ENCODE data around the gene JPH4. TPM values are rescaled to one million over a fixed set of nuclear protein-coding genes. Genes with fewer than 3 reads are reported as not detected.

Gene JPH4
- total and polyA plus RNA-seq, 2 donors (not counting 1 experiment from before 2014, with no cell fraction given) = not detected

GRCh38 chr14:23543403-23543802 lies 35.2 kb downstream of the JPH4 start:
- no peaks in the 10 kb centered on the region for H3K27me3 ChIP-seq (ENCODE audit: control insufficient read depth, insufficient read depth, low read length)
- DNase-seq (ENCODE audit: low read depth in 2 of 2) = no peak
- H2AFZ ChIP-seq (ENCODE audit: low read length) = no peak overlapping the region
- H4K20me1 ChIP-seq (ENCODE audit: control insufficient read depth, extremely low read depth, insufficient read depth, low read length) = no peaks in the 10 kb centered on the region
- no peak overlapping the region for H3K27ac ChIP-seq (ENCODE audit: insufficient read depth, low read length)
- H3K4me1 ChIP-seq (ENCODE audit: control insufficient read depth, extremely low read depth, insufficient read depth, low read length) = peaks cover 4% of the 10 kb centered on the region
- H3K4me3 ChIP-seq (replicated peaks in 1 of 4; ENCODE audit: control extremely low read depth in 1 of 4, insufficient read depth in 1 of 4, low read depth in 3 of 4, low read length in 4 of 4) = no peak overlapping the region
- H3K9ac ChIP-seq (ENCODE audit: insufficient read depth, low read length) = no peak overlapping the region
- TF ChIP-seq CTCF (conservative IDR thresholded peaks at IDR 0.05 in 1 of 2, IDR thresholded peaks at IDR 0.05 in 1 of 2; ENCODE audit: low read depth in 1 of 2, low read length in 2 of 2) (no peak), EZH2 (IDR thresholded peaks at IDR 0.05; ENCODE audit: low read length, missing control alignments) (no peak)
- H3K79me2 ChIP-seq (ENCODE audit: control insufficient read depth, insufficient read depth, low read length) = no peaks in the 10 kb centered on the region
- no peaks in the 10 kb centered on the region for H3K36me3 ChIP-seq (ENCODE audit: control insufficient read depth, insufficient read depth, low read length)
- H3K4me2 ChIP-seq (ENCODE audit: extremely low read depth, insufficient read depth, low read length) = no peak overlapping the region
- H3K9me3 ChIP-seq (ENCODE audit: control insufficient read depth, insufficient read depth, low read depth, low read length) = no peaks in the 10 kb centered on the region

- Histone ChIP-seq H3K27ac (ENCODE audit: insufficient read depth, low read length) (no peak overlapping the region), H3K4me3 (replicated peaks in 1 of 4; ENCODE audit: control extremely low read depth in 1 of 4, insufficient read depth in 1 of 4, low read depth in 3 of 4, low read length in 4 of 4) (no peak overlapping the region), H3K4me1 (ENCODE audit: control insufficient read depth, extremely low read depth, insufficient read depth, low read length) (peaks cover 4% of the 10 kb centered on the region), H3K4me2 (ENCODE audit: extremely low read depth, insufficient read depth, low read length) (no peak overlapping the region), H3K36me3 (ENCODE audit: control insufficient read depth, insufficient read depth, low read length) (no peaks in the 10 kb centered on the region), H2AFZ (ENCODE audit: low read length) (no peak overlapping the region), H3K9ac (ENCODE audit: insufficient read depth, low read length) (no peak overlapping the region), H3K79me2 (ENCODE audit: control insufficient read depth, insufficient read depth, low read length) (no peaks in the 10 kb centered on the region), H3K9me3 (ENCODE audit: control insufficient read depth, insufficient read depth, low read depth, low read length) (no peaks in the 10 kb centered on the region), H3K27me3 (ENCODE audit: control insufficient read depth, insufficient read depth, low read length) (no peaks in the 10 kb centered on the region), H4K20me1 (ENCODE audit: control insufficient read depth, extremely low read depth, insufficient read depth, low read length) (no peaks in the 10 kb centered on the region)
- TF ChIP-seq CTCF (conservative IDR thresholded peaks at IDR 0.05 in 1 of 2, IDR thresholded peaks at IDR 0.05 in 1 of 2; ENCODE audit: low read depth in 1 of 2, low read length in 2 of 2) (no peak), EZH2 (IDR thresholded peaks at IDR 0.05; ENCODE audit: low read length, missing control alignments) (no peak)
- no peak for DNase-seq (ENCODE audit: low read depth in 2 of 2)
Observed at GRCh38 chr14:23542261-23542660, 36.3 kb downstream of the JPH4 start.

- H3K27me3 ChIP-seq (ENCODE audit: control insufficient read depth, insufficient read depth, low read length) = no peaks in the 10 kb centered on the region
- no peak for DNase-seq (ENCODE audit: low read depth in 2 of 2)
- no peaks in the 10 kb centered on the region for H3K9me3 ChIP-seq (ENCODE audit: control insufficient read depth, insufficient read depth, low read depth, low read length)
- no peak overlapping the region for H2AFZ ChIP-seq (ENCODE audit: low read length)
- no peak overlapping the region for H3K4me3 ChIP-seq (replicated peaks in 1 of 4; ENCODE audit: control extremely low read depth in 1 of 4, insufficient read depth in 1 of 4, low read depth in 3 of 4, low read length in 4 of 4)
- H3K36me3 ChIP-seq (ENCODE audit: control insufficient read depth, insufficient read depth, low read length) = no peaks in the 10 kb centered on the region
- H3K79me2 ChIP-seq (ENCODE audit: control insufficient read depth, insufficient read depth, low read length) = no peaks in the 10 kb centered on the region
- no peak overlapping the region for H3K27ac ChIP-seq (ENCODE audit: insufficient read depth, low read length)
- no peak overlapping the region for H3K9ac ChIP-seq (ENCODE audit: insufficient read depth, low read length)
- TF ChIP-seq EZH2 (IDR thresholded peaks at IDR 0.05; ENCODE audit: low read length, missing control alignments) = no peak
- H3K4me2 ChIP-seq (ENCODE audit: extremely low read depth, insufficient read depth, low read length) = no peak overlapping the region
- H3K4me1 ChIP-seq (ENCODE audit: control insufficient read depth, extremely low read depth, insufficient read depth, low read length) = peaks cover 4% of the 10 kb centered on the region
- H4K20me1 ChIP-seq (ENCODE audit: control insufficient read depth, extremely low read depth, insufficient read depth, low read length) = no peaks in the 10 kb centered on the region
Observed at GRCh38 chr14:23540141-23540469, 38.5 kb downstream of the JPH4 start.
